Activated CD8-positive, alpha-beta memory T cell treated with anti-CD3 and anti-CD28 coated beads, Interleukin-2, amount 10 ng/mL, durations not matched to agents 7 days and 5 days (primary cell): ENCODE measurements around the gene CLBA1. TPM values are rescaled to one million over a fixed set of nuclear protein-coding genes. Genes with fewer than 3 reads are reported as not detected.

Experiments used
- ATAC-seq: fragments of 150-1000 bp; cut with Tn5 transposase; one replicate; pipeline ENCODE4 v1.10.0; 2021; ENCODE audit warnings: moderate library complexity
- CTCF ChIA-PET: fragments of 350-600 bp; sonication (Branson Sonifier 250); formaldehyde crosslinking; loops from one replicate; lab custom pipeline; 2021; ENCODE audit warnings: antibody characterized with exemption; lab: Charles Lee
- DNase-seq: peaks from one replicate; pipeline ENCODE4 v3.0.0-alpha.2; 2020
- H3K27ac Mint-ChIP-seq: one replicate; pipeline ENCODE4 v1.8.0; 2021; ENCODE audit warnings: mild to moderate bottlenecking, mixed read lengths
- H3K27me3 Mint-ChIP-seq: one replicate; pipeline ENCODE4 v1.8.0; 2021; ENCODE audit warnings: mixed read lengths
- H3K36me3 Mint-ChIP-seq: one replicate; pipeline ENCODE4 v1.8.0; 2021; ENCODE audit warnings: mild to moderate bottlenecking, mixed read lengths
- H3K4me1 Mint-ChIP-seq: one replicate; pipeline ENCODE4 v1.8.0; 2021; ENCODE audit warnings: mixed read lengths
- H3K4me3 Mint-ChIP-seq: one replicate; pipeline ENCODE4 v1.8.0; 2021; ENCODE audit warnings: mild to moderate bottlenecking, moderate library complexity, mixed read lengths
- H3K9me3 Mint-ChIP-seq: one replicate; pipeline ENCODE4 v1.8.0; 2022; ENCODE audit warnings: low read depth, mixed read lengths
- total RNA-seq, 2 experiments: library from RNA; stranded (reverse); gene quantifications; one replicate each; pipeline ENCODE4 v1.2.3, GENCODE V29; 2021

CLBA1 gene
- total RNA-seq, 2 experiments from 2014 or later, result 0.56 to 0.67 TPM

GRCh38 chr14:104953097-104953496, 32.5 kb upstream of the CLBA1 start:
- DNase-seq (no peak), ATAC-seq (no peak)
- H3K27ac Mint-ChIP-seq, result no peak overlapping the region
- no peaks in the 10 kb centered on the region for H3K4me1 Mint-ChIP-seq
- CTCF ChIA-PET, result no interaction called here
- peaks cover 9% of the 10 kb centered on the region for H3K27me3 Mint-ChIP-seq
- no peaks in the 10 kb centered on the region for H3K36me3 Mint-ChIP-seq
- H3K9me3 Mint-ChIP-seq, result no peaks in the 10 kb centered on the region
- no peak overlapping the region for H3K4me3 Mint-ChIP-seq

GRCh38 chr14:104953896-104954656, 31.5 kb upstream of the CLBA1 start:
- Mint-ChIP-seq H3K27ac (no peak overlapping the region), H3K4me1 (no peaks in the 10 kb centered on the region), H3K36me3 (no peaks in the 10 kb centered on the region), H3K4me3 (no peak overlapping the region), H3K9me3 (no peaks in the 10 kb centered on the region), H3K27me3 (peaks cover 14% of the 10 kb centered on the region)
- CTCF ChIA-PET, result interaction anchor here (1.0 kb wide), 1 partner anchor 25 kb away, joined by 3 read pairs; no protein-coding TSS in a partner anchor
- DNase-seq, result no peak
- ATAC-seq, result no peak

- no peak for DNase-seq
- CTCF ChIA-PET, result interaction anchor here (1.0 kb wide), 1 partner anchor 25 kb away, joined by 3 read pairs; no protein-coding TSS in a partner anchor
- H3K27ac Mint-ChIP-seq, result no peak overlapping the region
- H3K9me3 Mint-ChIP-seq, result no peaks in the 10 kb centered on the region
- ATAC-seq, result no peak
- H3K36me3 Mint-ChIP-seq, result no peaks in the 10 kb centered on the region
- H3K27me3 Mint-ChIP-seq, result peaks cover 14% of the 10 kb centered on the region
- no peaks in the 10 kb centered on the region for H3K4me1 Mint-ChIP-seq
- no peak overlapping the region for H3K4me3 Mint-ChIP-seq
Observed at GRCh38 chr14:104954746-104955395, 30.7 kb upstream of the CLBA1 start.

- DNase-seq (no peak), ATAC-seq (no peak)
- Mint-ChIP-seq H3K36me3 (no peaks in the 10 kb centered on the region), H3K4me1 (no peaks in the 10 kb centered on the region), H3K27me3 (peaks cover 17% of the 10 kb centered on the region), H3K27ac (no peak overlapping the region), H3K9me3 (no peaks in the 10 kb centered on the region), H3K4me3 (no peak overlapping the region)
- CTCF ChIA-PET, result interaction anchor here (1.0 to 1.3 kb wide), 4 partner anchors 20 to 90 kb away, joined by 3 to 4 read pairs (median 3); no protein-coding TSS in a partner anchor
Observed at GRCh38 chr14:104955396-104955770, 30.2 kb upstream of the CLBA1 start.

GRCh38 chr14:104956290-104956890, 29.2 kb upstream of the CLBA1 start:
- no peak for DNase-seq
- no peak for ATAC-seq
- no peaks in the 10 kb centered on the region for H3K9me3 Mint-ChIP-seq
- H3K27ac Mint-ChIP-seq, result no peak overlapping the region
- CTCF ChIA-PET, result interaction anchor here (1.0 to 1.3 kb wide), 3 partner anchors 19 to 89 kb away, joined by 3 to 4 read pairs (median 3); no protein-coding TSS in a partner anchor
- no peak overlapping the region for H3K4me3 Mint-ChIP-seq
- peaks cover 19% of the 10 kb centered on the region for H3K27me3 Mint-ChIP-seq
- no peaks in the 10 kb centered on the region for H3K36me3 Mint-ChIP-seq
- H3K4me1 Mint-ChIP-seq, result no peaks in the 10 kb centered on the region

GRCh38 chr14:104957146-104958113, 28.2 kb upstream of the CLBA1 start:
- Mint-ChIP-seq H3K27ac (no peak overlapping the region), H3K4me1 (no peaks in the 10 kb centered on the region), H3K9me3 (no peaks in the 10 kb centered on the region), H3K27me3 (peaks cover 23% of the 10 kb centered on the region), H3K4me3 (no peak overlapping the region), H3K36me3 (no peaks in the 10 kb centered on the region)
- ATAC-seq (no peak), DNase-seq (no peak)
- CTCF ChIA-PET, result no interaction called here

- Mint-ChIP-seq H3K27me3 (peaks cover 33% of the 10 kb centered on the region), H3K27ac (no peak overlapping the region), H3K4me1 (peaks cover 2% of the 10 kb centered on the region), H3K4me3 (no peak overlapping the region), H3K9me3 (no peaks in the 10 kb centered on the region), H3K36me3 (no peaks in the 10 kb centered on the region)
- CTCF ChIA-PET, result interaction anchor here (0.9 to 1.3 kb wide), 3 partner anchors 11 to 81 kb away, joined by 3 to 5 read pairs (median 3); no protein-coding TSS in a partner anchor
- ATAC-seq (no peak), DNase-seq (no peak)
Observed at GRCh38 chr14:104964546-104964945, 21.0 kb upstream of the CLBA1 start.

GRCh38 chr14:104965561-104966231, 19.9 kb upstream of the CLBA1 start:
- Mint-ChIP-seq H3K4me1 (peaks cover 2% of the 10 kb centered on the region), H3K4me3 (no peak overlapping the region), H3K27me3 (peaks cover 27% of the 10 kb centered on the region), H3K36me3 (no peaks in the 10 kb centered on the region), H3K27ac (no peak overlapping the region), H3K9me3 (no peaks in the 10 kb centered on the region)
- ATAC-seq (no peak), DNase-seq (no peak)
- CTCF ChIA-PET, result interaction anchor here (0.9 to 1.0 kb wide), 2 partner anchors 10 to 31 kb away, joined by 3 read pairs; no protein-coding TSS in a partner anchor

GRCh38 chr14:104966261-104966865, 19.2 kb upstream of the CLBA1 start:
- H3K27ac Mint-ChIP-seq, result no peak overlapping the region
- CTCF ChIA-PET, result interaction anchor here (2.1 kb wide), 1 partner anchor 78 kb away, joined by 14 read pairs; no protein-coding TSS in a partner anchor
- no peak for DNase-seq
- H3K36me3 Mint-ChIP-seq, result no peaks in the 10 kb centered on the region
- H3K9me3 Mint-ChIP-seq, result no peaks in the 10 kb centered on the region
- H3K4me1 Mint-ChIP-seq, result peaks cover 2% of the 10 kb centered on the region
- H3K27me3 Mint-ChIP-seq, result peaks cover 27% of the 10 kb centered on the region
- H3K4me3 Mint-ChIP-seq, result no peak overlapping the region
- no peak for ATAC-seq

GRCh38 chr14:104966981-104967385, 18.6 kb upstream of the CLBA1 start:
- H3K9me3 Mint-ChIP-seq, result no peaks in the 10 kb centered on the region
- no peak overlapping the region for H3K4me3 Mint-ChIP-seq
- DNase-seq (no peak), ATAC-seq (no peak)
- H3K27me3 Mint-ChIP-seq, result peaks cover 26% of the 10 kb centered on the region
- H3K4me1 Mint-ChIP-seq, result peaks cover 2% of the 10 kb centered on the region
- CTCF ChIA-PET, result interaction anchor here (2.1 kb wide), 1 partner anchor 78 kb away, joined by 14 read pairs; no protein-coding TSS in a partner anchor
- no peaks in the 10 kb centered on the region for H3K36me3 Mint-ChIP-seq
- no peak overlapping the region for H3K27ac Mint-ChIP-seq

- Mint-ChIP-seq H3K4me1 (peaks cover 2% of the 10 kb centered on the region), H3K27ac (no peak overlapping the region), H3K9me3 (no peaks in the 10 kb centered on the region), H3K36me3 (no peaks in the 10 kb centered on the region), H3K4me3 (no peak overlapping the region), H3K27me3 (peaks cover 23% of the 10 kb centered on the region)
- ATAC-seq, result peak; percentile 67
- no peak for DNase-seq
- CTCF ChIA-PET, result interaction anchor here (1.0 to 2.1 kb wide), 2 partner anchors 77 to 123 kb away, joined by 3 to 14 read pairs; no protein-coding TSS in a partner anchor
Observed at GRCh38 chr14:104967386-104968152, 18.0 kb upstream of the CLBA1 start.
